Measurements from ENCODE around the gene MARCHF10.

The MARCHF10 gene

DNA sequence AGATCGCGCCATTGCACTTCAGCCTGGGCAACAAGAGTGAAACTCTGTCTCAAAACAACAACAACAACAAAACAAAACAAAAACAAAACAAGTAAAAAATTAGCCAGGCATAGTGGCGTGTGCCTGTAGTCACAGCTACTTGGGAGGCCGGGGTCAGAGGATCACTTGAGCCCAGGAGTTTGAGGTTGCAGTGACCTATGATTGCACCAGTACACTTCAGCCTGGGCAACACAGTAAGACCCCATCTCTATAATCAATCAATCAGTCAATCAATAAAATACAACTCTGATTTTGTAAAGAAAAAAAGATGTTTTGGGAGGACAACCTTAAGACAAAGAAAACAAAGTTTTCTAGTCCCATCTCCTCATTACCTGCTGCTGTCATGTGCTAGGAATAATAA lies 51.9 kb downstream of the MARCHF10 start:
- in situ Hi-C loops (cut with MboI; ENCODE audit: low sequenced_read_pairs, unreplicated experiment), result no loop called here
- DNase-seq (ENCODE audit: low spot score), result no peak
- TF ChIP-seq, protein P1, sequence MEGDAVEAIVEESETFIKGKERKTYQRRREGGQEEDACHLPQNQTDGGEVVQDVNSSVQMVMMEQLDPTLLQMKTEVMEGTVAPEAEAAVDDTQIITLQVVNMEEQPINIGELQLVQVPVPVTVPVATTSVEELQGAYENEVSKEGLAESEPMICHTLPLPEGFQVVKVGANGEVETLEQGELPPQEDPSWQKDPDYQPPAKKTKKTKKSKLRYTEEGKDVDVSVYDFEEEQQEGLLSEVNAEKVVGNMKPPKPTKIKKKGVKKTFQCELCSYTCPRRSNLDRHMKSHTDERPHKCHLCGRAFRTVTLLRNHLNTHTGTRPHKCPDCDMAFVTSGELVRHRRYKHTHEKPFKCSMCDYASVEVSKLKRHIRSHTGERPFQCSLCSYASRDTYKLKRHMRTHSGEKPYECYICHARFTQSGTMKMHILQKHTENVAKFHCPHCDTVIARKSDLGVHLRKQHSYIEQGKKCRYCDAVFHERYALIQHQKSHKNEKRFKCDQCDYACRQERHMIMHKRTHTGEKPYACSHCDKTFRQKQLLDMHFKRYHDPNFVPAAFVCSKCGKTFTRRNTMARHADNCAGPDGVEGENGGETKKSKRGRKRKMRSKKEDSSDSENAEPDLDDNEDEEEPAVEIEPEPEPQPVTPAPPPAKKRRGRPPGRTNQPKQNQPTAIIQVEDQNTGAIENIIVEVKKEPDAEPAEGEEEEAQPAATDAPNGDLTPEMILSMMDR (IDR thresholded peaks at IDR 0.05; ENCODE audit: borderline replicate concordance, control extremely low read depth, extremely low read depth, insufficient read depth, missing control alignments), result no peak

GRCh38 chr17:62755141-62755851 lies 52.8 kb downstream of the MARCHF10 start:
- in situ Hi-C loops (cut with MboI; ENCODE audit: low sequenced_read_pairs, unreplicated experiment), result no loop called here
- no peak for DNase-seq (ENCODE audit: low spot score)
- TF ChIP-seq, protein P1 (IDR thresholded peaks at IDR 0.05; ENCODE audit: borderline replicate concordance, control extremely low read depth, extremely low read depth, insufficient read depth, missing control alignments), result no peak

DNA sequence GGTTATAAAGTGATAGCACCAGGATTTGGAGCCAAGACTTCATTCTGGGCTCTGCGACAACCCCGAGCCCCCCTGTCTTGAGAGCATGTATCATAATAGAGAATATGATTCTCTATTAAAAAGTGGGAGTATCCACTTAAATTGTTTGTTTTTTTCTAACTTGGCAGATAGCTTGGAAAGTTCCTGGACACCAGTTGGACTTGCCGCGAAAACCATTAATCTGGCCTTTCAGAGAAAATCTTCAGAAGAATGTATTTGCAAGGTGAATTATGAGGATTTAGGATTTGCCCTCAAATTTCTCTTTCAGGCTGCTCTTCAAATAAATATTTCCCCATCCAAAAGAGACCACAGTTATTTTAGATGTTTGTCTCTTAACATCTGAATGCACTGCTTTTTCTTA lies 53.5 kb downstream of the MARCHF10 start:
- in situ Hi-C loops (cut with MboI; ENCODE audit: low sequenced_read_pairs, unreplicated experiment), result no loop called here
- no peak for DNase-seq (ENCODE audit: low spot score)
- TF ChIP-seq, protein P1 (IDR thresholded peaks at IDR 0.05; ENCODE audit: borderline replicate concordance, control extremely low read depth, extremely low read depth, insufficient read depth, missing control alignments), result no peak

DNA sequence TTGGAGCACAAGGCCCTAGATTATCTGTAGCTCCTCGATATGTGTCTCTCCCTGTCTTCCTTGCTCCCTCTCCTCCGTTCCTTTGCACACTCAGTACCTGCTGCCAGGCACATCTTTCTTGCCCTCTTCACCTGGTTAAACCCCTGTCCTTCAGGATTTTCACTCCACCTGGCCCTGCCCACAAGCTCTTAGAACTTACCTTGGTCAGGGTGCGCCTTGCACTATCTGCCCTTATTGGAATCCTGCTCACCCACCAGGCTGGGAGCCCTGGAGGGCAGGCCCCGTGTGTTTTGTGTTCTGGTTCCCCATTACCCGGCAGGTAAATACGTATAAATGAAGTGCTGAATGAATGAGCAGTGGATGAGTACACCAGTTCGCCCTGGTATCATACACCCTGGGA lies 54.6 kb downstream of the MARCHF10 start:
- DNase-seq (ENCODE audit: low spot score), result no peak
- in situ Hi-C loops (cut with MboI; ENCODE audit: low sequenced_read_pairs, unreplicated experiment), result no loop called here
- TF ChIP-seq, protein P1 (IDR thresholded peaks at IDR 0.05; ENCODE audit: borderline replicate concordance, control extremely low read depth, extremely low read depth, insufficient read depth, missing control alignments), result no peak

DNA sequence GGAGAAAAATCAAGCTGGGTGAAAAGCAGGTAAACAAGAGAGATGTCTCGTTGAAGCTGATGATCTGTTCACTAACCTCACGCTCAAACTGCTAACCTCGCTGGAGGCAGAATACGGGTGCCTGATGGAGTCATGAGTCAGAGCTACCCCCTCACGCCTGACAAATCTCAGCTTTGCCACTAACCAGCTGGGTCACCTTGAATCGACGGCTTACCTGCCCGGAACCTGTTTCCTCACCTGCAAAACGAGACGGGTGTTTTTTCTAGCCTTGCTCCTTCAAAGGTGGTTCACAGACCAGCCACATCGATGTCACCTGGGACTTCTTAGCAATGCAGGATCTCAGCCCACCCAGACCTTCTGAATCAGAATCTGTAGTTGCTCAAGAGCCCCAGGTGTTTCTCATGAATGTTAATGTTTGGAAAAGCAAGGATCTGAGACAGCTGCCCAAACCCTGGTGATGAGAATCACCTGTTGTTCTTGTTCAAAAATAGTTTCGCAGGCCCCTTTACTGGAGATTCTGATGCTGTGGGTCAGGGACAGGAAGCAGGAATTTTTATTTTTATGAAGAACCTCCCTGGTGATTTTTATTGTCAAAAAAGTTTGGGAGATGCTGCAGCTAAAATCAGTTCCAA lies 56.9 kb downstream of the MARCHF10 start:
- no peak for DNase-seq (ENCODE audit: low spot score)
- TF ChIP-seq, protein P1 (IDR thresholded peaks at IDR 0.05; ENCODE audit: borderline replicate concordance, control extremely low read depth, extremely low read depth, insufficient read depth, missing control alignments), result no peak
- in situ Hi-C loops (cut with MboI; ENCODE audit: low sequenced_read_pairs, unreplicated experiment), result no loop called here

DNA sequence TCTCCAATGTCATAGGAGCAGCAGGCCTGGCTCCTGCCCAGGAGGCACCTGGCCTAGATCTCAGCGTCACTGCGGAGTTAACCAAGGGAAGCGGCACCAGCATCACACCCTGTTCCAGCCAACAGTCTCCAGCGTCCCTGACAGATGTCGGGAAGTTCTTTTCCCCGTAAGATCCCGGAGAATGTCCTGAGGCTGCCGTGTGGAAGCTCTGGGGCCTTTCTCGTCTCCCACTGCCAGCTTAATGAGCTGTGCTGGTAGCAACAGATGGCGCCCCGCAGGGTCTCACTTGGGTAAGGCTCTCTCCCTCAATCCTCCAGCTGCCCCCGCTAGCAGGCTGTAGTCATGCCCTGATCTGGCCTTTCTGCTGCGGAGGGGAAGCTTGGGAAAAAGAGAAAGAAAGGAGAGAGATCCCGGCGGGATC lies 57.5 kb downstream of the MARCHF10 start:
- no peak for DNase-seq (ENCODE audit: low spot score)
- in situ Hi-C loops (cut with MboI; ENCODE audit: low sequenced_read_pairs, unreplicated experiment), result no loop called here
- TF ChIP-seq, protein P1 (IDR thresholded peaks at IDR 0.05; ENCODE audit: borderline replicate concordance, control extremely low read depth, extremely low read depth, insufficient read depth, missing control alignments), result no peak

All from GM13976 (cell line).